IPS-18c (cell line): ENCODE measurements around the gene KDM3B.
"Not testable (repeated sequence)": the region's sequence is repeated elsewhere in the genome, so short reads cannot be mapped to it uniquely, and the experiment has no call there.

ENCODE experiments used
- H3K4me3 ChIP-seq: 2 replicates; pipeline ENCODE4 v1.7.0; 2013; ENCODE audit warnings: low read depth, mild to moderate bottlenecking, low read length, moderate library complexity; ENCODE audit not compliant: insufficient read depth
- H3K9me3 ChIP-seq: one replicate; pipeline ENCODE4 v1.6.1; 2013; ENCODE audit warnings: mild to moderate bottlenecking, low read length, moderate library complexity; ENCODE audit not compliant: control insufficient read depth, insufficient read depth

The KDM3B gene

DNA sequence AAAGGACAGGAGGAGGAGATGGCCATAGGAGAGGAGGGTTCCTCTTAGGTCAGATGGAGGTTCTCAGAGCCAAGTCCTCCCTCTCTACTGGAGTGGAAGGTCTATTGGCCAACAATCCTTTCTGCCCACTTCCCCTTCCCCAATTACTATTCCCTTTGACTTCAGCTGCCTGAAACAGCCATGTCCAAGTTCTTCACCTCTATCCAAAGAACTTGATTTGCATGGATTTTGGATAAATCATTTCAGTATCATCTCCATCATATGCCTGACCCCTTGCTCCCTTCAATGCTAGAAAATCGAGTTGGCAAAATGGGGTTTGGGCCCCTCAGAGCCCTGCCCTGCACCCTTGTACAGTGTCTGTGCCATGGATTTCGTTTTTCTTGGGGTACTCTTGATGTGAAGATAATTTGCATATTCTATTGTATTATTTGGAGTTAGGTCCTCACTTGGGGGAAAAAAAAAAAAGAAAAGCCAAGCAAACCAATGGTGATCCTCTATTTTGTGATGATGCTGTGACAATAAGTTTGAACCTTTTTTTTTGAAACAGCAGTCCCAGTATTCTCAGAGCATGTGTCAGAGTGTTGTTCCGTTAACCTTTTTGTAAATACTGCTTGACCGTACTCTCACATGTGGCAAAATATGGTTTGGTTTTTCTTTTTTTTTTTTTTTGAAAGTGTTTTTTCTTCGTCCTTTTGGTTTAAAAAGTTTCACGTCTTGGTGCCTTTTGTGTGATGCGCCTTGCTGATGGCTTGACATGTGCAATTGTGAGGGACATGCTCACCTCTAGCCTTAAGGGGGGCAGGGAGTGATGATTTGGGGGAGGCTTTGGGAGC lies 115.9 kb downstream of the KDM3B start:
- no peak overlapping the region for H3K4me3 ChIP-seq
- peaks cover 2% of the 10 kb centered on the region for H3K9me3 ChIP-seq

DNA sequence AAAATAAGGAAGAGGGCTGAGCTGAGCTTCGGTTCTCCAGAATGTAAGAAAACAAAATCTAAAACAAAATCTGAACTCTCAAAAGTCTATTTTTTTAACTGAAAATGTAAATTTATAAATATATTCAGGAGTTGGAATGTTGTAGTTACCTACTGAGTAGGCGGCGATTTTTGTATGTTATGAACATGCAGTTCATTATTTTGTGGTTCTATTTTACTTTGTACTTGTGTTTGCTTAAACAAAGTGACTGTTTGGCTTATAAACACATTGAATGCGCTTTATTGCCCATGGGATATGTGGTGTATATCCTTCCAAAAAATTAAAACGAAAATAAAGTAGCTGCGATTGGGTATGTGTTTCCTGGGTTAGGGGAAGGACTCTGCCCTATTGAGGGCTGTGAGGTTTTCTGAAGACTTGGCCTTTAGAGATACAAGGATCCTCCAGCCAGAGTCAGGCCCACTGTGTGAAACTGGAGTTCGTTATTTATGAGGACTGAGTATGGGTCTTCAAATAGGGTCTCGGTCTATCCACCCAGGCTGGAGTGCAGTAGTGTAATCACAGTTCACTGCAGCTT lies 116.6 kb downstream of the KDM3B start:
- Histone ChIP-seq H3K9me3 (peaks cover 2% of the 10 kb centered on the region), H3K4me3 (no peak overlapping the region)

DNA sequence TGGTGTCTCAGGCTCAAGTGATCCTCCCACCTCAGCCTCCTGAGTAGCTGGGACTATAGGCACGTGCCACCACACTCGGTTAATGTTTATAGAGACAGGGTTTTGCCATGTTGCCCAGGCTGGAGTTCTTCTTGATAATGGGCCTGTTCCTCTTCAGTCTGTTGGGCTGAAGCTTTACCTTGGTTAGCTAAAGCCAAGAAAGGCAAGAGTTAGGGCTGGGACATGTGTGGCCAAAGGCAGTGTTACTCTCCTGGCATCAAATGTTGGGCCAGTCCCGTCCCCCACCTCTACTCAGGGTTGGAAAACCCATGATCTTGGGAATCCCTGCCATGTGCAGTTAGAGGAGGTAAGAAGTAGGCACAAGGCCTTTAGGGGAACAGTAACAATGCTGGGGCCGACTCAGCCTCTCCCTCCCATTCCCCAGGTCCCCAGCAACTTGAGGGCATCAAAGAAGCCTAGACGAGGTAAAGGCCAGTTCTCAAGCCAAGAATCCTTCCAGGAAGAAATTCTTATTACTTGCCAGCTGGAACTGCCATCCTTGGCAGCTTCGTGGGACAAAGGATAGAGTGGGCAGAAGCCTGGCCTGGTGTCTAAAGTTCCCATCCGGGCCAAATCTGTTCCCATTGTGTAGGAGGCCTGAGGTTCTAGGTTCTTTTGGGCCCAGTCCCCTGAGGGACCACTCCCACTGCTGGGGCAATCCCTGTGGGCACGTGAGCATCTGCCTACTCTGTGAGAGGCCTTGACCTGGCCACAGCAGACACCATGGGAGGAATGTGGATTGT lies 117.2 kb downstream of the KDM3B start:
- H3K4me3 ChIP-seq: no peak overlapping the region
- peaks cover 2% of the 10 kb centered on the region for H3K9me3 ChIP-seq

DNA sequence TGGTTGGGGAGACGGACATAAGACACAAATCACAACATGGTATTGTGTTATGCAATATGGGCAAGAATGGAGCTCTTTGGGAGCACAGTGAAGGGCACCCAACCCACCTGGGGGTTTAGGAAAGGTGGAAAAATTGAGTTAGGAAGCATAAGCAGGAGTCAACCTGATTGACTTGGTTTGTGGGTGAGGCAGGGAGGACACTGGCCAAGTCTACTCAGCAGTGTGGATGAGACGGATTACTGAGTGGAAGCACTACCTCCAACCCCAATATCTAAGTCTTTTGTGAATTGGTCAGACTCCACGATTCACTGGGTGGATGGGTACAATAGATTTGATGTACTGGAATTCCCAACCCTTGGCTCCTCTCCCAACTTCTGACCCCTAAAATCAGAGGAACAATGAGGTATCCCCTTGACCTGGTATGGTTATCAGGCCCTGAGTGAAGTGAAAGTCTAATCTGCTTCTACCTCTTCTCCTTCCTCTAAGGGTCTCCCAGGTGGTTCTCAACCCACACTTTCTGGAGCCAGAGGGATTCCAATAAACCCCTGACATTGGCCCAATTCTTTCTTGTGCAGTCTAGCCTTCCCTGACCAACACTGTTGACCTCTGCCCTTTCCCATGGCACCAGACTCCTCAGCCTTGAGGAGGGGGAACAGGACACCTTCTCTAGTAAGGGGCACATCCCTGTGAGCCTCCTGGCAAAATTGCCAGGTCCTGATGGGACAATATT lies 118.0 kb downstream of the KDM3B start:
- H3K4me3 ChIP-seq: no peak overlapping the region
- peaks cover 2% of the 10 kb centered on the region for H3K9me3 ChIP-seq

DNA sequence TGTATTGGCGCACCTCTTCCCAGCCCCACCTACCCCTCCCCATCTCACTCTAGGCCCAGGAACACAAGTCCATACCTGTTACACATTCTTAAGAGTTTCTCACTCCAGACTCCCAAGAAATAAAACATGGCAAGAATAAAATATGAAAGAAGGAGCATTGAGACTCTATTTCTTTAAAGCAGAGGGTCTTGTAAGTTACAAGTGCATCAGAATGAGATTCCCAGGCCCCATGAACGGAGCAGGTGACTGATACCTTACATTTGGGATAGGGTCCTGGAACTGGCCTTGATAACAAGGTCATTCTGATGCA lies 118.5 kb downstream of the KDM3B start:
- no peaks in the 10 kb centered on the region for H3K9me3 ChIP-seq
- no peak overlapping the region for H3K4me3 ChIP-seq

DNA sequence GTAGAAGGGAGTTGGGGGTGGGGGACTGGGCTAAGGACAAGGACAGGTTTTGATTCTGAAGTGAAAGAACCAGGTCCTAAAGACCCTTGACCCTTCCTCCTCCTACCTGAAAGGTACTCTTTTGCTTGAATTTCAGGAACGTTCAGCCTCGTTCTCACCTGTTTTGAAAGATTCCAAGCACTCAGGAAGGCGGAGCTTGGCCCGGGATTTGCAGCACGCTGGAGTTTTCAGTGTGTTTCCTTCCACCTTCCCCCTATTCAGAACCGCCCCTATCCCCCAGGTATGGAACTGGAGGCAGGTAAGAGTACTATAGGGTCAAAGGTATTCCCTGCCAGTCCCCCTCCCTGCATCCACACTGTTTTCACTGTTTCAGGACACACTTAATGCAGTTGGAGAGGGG lies 119.9 kb downstream of the KDM3B start:
- Histone ChIP-seq H3K4me3 (0 out of 2 replicates have a peak overlapping the region, but pooled peaks have one; percentile 1), H3K9me3 (no peaks in the 10 kb centered on the region)

DNA sequence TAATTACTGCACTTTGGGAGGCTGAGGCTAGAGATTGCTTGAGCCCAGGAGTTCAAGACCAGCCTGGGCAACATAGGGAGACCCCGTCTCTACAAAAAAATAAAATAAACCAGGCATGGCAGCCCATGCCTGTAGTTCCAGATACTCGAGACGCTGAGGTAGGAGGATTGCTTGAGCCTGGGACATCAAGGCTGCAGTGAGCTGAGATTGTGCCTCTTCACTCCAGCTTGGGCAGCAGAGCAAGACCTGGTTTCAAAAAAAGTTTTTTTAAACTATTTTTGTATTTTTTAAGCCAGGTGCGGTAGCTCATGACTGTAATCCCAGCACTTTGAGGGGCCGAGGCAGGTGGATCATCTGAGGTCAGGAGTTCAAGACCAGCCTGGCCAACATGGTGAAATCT lies 120.7 kb downstream of the KDM3B start:
- H3K9me3 ChIP-seq, H3K4me3 ChIP-seq: not testable (repeated sequence)

DNA sequence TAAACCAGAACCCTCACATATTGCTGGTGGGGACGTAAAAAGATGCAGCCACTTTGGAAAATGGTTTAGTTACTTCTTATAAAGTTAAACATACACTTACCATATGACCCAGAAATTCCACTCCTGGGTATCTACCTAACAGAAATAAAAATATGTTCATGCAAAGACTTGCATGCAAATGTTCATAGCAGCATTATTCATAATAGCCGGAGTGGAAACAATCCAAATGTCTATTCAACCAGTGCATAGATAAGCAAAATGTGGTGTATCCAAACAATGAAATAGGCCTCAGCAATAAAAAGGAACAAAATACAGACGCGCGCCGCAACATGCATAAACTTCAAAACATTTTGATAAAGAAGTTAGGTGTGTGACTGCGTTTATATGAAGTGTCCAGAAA lies 124.4 kb downstream of the KDM3B start:
- H3K9me3 ChIP-seq: no peaks in the 10 kb centered on the region
- H3K4me3 ChIP-seq: no peak overlapping the region

DNA sequence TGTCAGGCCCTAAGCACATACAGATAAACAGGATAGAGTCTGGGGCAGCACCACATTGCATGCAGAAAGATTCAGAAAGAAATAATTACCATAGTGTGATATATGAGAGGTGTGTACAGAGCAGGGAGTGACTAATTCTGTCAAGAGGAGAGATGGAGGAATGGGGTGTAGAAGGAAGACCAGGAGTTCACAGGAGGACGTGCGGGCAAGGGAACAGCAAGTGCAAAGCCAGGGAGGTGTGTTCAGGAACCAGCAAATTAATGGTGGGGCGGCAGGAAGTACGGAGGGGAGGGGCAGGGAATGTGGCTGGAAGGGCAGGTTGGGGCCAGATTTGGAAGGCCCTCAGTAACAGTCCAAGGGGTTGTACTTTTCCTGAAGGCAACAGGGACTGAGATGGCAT lies 130.2 kb downstream of the KDM3B start:
- no peaks in the 10 kb centered on the region for H3K9me3 ChIP-seq
- H3K4me3 ChIP-seq: no peak overlapping the region
